A549 (cell line): Measurements from ENCODE around the gene ZNF879. TPM values are rescaled to one million over a fixed set of nuclear protein-coding genes. Genes with fewer than 3 reads are reported as not detected.

ENCODE experiments used
- ATAC-seq, 2 experiments: fragments of 200-7000 bp in 1 of 2; fragments of >200 bp in 1 of 2; cut with Nextera tagmentation in 1 of 2; cut with Tn5 transposase in 1 of 2; 3 replicates each; pipeline versions ENCODE4 v1.8.0 to v1.9.1; 2018 to 2020; ENCODE audit warnings: mild to moderate bottlenecking in 1 of 2, moderate library complexity in 1 of 2
- CTCF ChIA-PET: fragments of 300-600 bp; sonication (Branson Sonifier 250); formaldehyde crosslinking; extraction: SDS; loops from one replicate; lab custom pipeline; 2021; ENCODE audit warnings: antibody characterized with exemption, inconsistent platforms; lab: Yijun Ruan, JAX
- POLR2A ChIA-PET: fragments of 350-600 bp; formaldehyde crosslinking; extraction: SDS; loops from one replicate; lab custom pipeline; 2021; ENCODE audit warnings: antibody characterized with exemption, inconsistent platforms; lab: Yijun Ruan, JAX
- DNase-seq, 2 experiments: peaks; one replicate each; pipeline versions ENCODE4 v3.0.0 to v3.0.0-alpha.2; 2011 to 2016; ENCODE audit warnings: low read depth in 1 of 2, low spot score in 1 of 2
- FAIRE-seq: peaks from 2 replicates; lab custom pipeline; 2011; peaks lifted over from hg19 to GRCh38; lab: Jason Lieb, UNC
- H3K27ac ChIP-seq, 2 experiments: fragments of >200 bp; sonication (Bioruptor Twin); formaldehyde crosslinking; 3 replicates each; pipeline ENCODE4 v1.5.1; 2016 to 2017
- H3K4me1 ChIP-seq: fragments of >200 bp; sonication (Bioruptor Twin); formaldehyde crosslinking; 3 replicates; pipeline ENCODE4 v1.6.1; 2016
- H3K4me2 ChIP-seq: fragments of >200 bp; sonication (Bioruptor Twin); formaldehyde crosslinking; 3 replicates; pipeline ENCODE4 v1.6.1; 2016
- H3K4me3 ChIP-seq: fragments of >200 bp; sonication (Bioruptor Twin); formaldehyde crosslinking; 3 replicates; pipeline ENCODE4 v1.5.1; 2016
- H3K9me3 ChIP-seq: fragments of >200 bp; sonication (Bioruptor Twin); formaldehyde crosslinking; 3 replicates; pipeline ENCODE4 v1.6.1; 2016
- CHD2 ChIP-seq: fragments of 150-350 bp; IDR thresholded peaks from 2 replicates; pipeline ENCODE4 v1.6.1; 2014; ENCODE audit warnings: low read length; ENCODE audit not compliant: partially characterized antibody
- CHD4 ChIP-seq: fragments of 200-600 bp; sonication (generic); IDR thresholded peaks from 2 replicates; pipeline ENCODE4 v1.6.1; 2016; ENCODE audit warnings: antibody characterized with exemption, mild to moderate bottlenecking, borderline replicate concordance
- CTCF ChIP-seq: fragments of >200 bp; sonication (Bioruptor Twin); formaldehyde crosslinking; IDR thresholded peaks from 3 replicates; pipeline ENCODE4 v1.5.1; 2016
- E2F6 ChIP-seq: IDR thresholded peaks from 2 replicates; pipeline ENCODE4 v1.6.1; 2012; ENCODE audit warnings: low read depth, borderline replicate concordance
- EHF ChIP-seq: fragments of 250-450 bp; sonication (Bioruptor Pico); IDR thresholded peaks from 2 replicates; pipeline ENCODE4 v1.5.0; 2020; ENCODE audit warnings: mild to moderate bottlenecking
- EHMT2 ChIP-seq: fragments of 200-600 bp; sonication (generic); IDR thresholded peaks from 2 replicates; pipeline ENCODE4 v1.6.1; 2016; ENCODE audit warnings: antibody characterized with exemption, low read depth, mild to moderate bottlenecking, moderate library complexity
- FOSB ChIP-seq: fragments of 250-450 bp; sonication (Bioruptor Pico); IDR thresholded peaks from 2 replicates; pipeline ENCODE4 v1.5.0; 2020; ENCODE audit warnings: mild to moderate bottlenecking, moderate library complexity
- HOXA7 ChIP-seq: fragments of 250-450 bp; sonication (Bioruptor Pico); IDR thresholded peaks from 2 replicates; pipeline ENCODE4 v1.5.0; 2020; ENCODE audit warnings: mild to moderate bottlenecking, moderate library complexity
- HOXB13 ChIP-seq: fragments of 250-450 bp; sonication (Bioruptor Pico); IDR thresholded peaks from 2 replicates; pipeline ENCODE4 v1.5.0; 2020; ENCODE audit warnings: low read depth, mild to moderate bottlenecking, moderate library complexity
- JUNB ChIP-seq: fragments of >200 bp; sonication (Bioruptor Twin); formaldehyde crosslinking; IDR thresholded peaks from 2 replicates; pipeline ENCODE4 v1.6.1; 2016
- MAFK ChIP-seq: fragments of 450-650 bp; IDR thresholded peaks from 2 replicates; pipeline ENCODE4 v1.6.1; 2014; ENCODE audit not compliant: partially characterized antibody
- MYC ChIP-seq: IDR thresholded peaks from 2 replicates; pipeline ENCODE4 v1.6.1; 2012; ENCODE audit warnings: mild to moderate bottlenecking, inconsistent platforms, low read length, improper control_type of control experiment, borderline replicate concordance
- NR3C1 ChIP-seq: fragments of >200 bp; sonication (Bioruptor Twin); formaldehyde crosslinking; IDR thresholded peaks from 3 replicates; pipeline ENCODE4 v1.6.1; 2017
- PBX3 ChIP-seq: IDR thresholded peaks from 2 replicates; pipeline ENCODE4 v1.6.1; 2012
- RAD21 ChIP-seq, 2 experiments: fragments of >200 bp in 1 of 2; sonication (Bioruptor Twin) in 1 of 2; formaldehyde crosslinking in 1 of 2; IDR thresholded peaks in 1 of 2; conservative IDR thresholded peaks in 1 of 2; 2 replicates in 1 of 2; 3 replicates in 1 of 2; pipeline ENCODE4 v1.6.1; 2012 to 2018; ENCODE audit warnings: inconsistent platforms in 1 of 2
- SMC3 ChIP-seq: fragments of >200 bp; sonication (Bioruptor Twin); formaldehyde crosslinking; IDR thresholded peaks from 3 replicates; pipeline ENCODE4 v1.6.1; 2018; ENCODE audit warnings: inconsistent platforms
- TP53 ChIP-seq: fragments of 250-450 bp; sonication (Bioruptor Pico); IDR thresholded peaks from 2 replicates; pipeline ENCODE4 v1.5.0; 2021; ENCODE audit warnings: mild to moderate bottlenecking, moderate library complexity
- ZFP36 ChIP-seq: fragments of 450-650 bp; IDR thresholded peaks from 2 replicates; pipeline ENCODE4 v1.6.1; 2014; ENCODE audit warnings: borderline replicate concordance; ENCODE audit not compliant: partially characterized antibody
- WGBS: methylation state at CpG from one replicate; pipeline ENCODE4 v1.1.6; 2017; ENCODE audit errors: missing lambda C conversion rate; 5-methylcytosine and 5-hydroxymethylcytosine counted together
- polyA plus RNA-seq, 4 experiments: library from polyadenylated mRNA; depleted of rRNA in 3 of 4; stranded (reverse); fragments of >200 nt; fragmentation: RNase III in 1 of 4; extraction: RNeasy Plus Mini Kit Qiagen cat#74134 plus additional on column Dnase treatment in 1 of 4; gene quantifications; 2 replicates in 3 of 4; 3 replicates in 1 of 4; pipeline ENCODE4 v1.2.3, GENCODE V29; 2011 to 2017
- TF ChIP-seq, protein P1 (sequence below): fragments of 250-450 bp; sonication (Bioruptor Pico); IDR thresholded peaks from 2 replicates; pipeline ENCODE4 v1.5.0; 2020; ENCODE audit warnings: low read depth, mild to moderate bottlenecking, moderate library complexity
- TF ChIP-seq, protein P2 (sequence below): fragments of 200-600 bp; sonication (generic); IDR thresholded peaks from 2 replicates; pipeline ENCODE4 v1.6.1; 2016; ENCODE audit warnings: antibody characterized with exemption, mild to moderate bottlenecking, moderate library complexity
- TF ChIP-seq, protein P3 (sequence below): fragments of 250-450 bp; sonication (Bioruptor Pico); IDR thresholded peaks from 2 replicates; pipeline ENCODE4 v1.5.0; 2021; ENCODE audit warnings: mild to moderate bottlenecking, moderate library complexity, borderline replicate concordance

ZNF879 gene
- polyA plus RNA-seq, 2 of the 4 experiments (the other 2 are of a cell fraction): 1.3 to 1.4 TPM

GRCh38 chr5:178992291-178992895 is 31.2 kb upstream of the ZNF879 start:
- TF ChIP-seq CHD4: no peak
- no peak for TF ChIP-seq TP53 (CRISPR knock-in tag)
- TF ChIP-seq HOXB13 (CRISPR knock-in tag): no peak
- TF ChIP-seq, protein P1, sequence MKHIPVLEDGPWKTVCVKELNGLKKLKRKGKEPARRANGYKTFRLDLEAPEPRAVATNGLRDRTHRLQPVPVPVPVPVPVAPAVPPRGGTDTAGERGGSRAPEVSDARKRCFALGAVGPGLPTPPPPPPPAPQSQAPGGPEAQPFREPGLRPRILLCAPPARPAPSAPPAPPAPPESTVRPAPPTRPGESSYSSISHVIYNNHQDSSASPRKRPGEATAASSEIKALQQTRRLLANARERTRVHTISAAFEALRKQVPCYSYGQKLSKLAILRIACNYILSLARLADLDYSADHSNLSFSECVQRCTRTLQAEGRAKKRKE: no peak
- no peak for TF ChIP-seq NR3C1
- TF ChIP-seq MYC: no peak
- no peak for TF ChIP-seq PBX3
- TF ChIP-seq ZFP36: no peak
- no peak for TF ChIP-seq EHMT2
- TF ChIP-seq, protein P2, sequence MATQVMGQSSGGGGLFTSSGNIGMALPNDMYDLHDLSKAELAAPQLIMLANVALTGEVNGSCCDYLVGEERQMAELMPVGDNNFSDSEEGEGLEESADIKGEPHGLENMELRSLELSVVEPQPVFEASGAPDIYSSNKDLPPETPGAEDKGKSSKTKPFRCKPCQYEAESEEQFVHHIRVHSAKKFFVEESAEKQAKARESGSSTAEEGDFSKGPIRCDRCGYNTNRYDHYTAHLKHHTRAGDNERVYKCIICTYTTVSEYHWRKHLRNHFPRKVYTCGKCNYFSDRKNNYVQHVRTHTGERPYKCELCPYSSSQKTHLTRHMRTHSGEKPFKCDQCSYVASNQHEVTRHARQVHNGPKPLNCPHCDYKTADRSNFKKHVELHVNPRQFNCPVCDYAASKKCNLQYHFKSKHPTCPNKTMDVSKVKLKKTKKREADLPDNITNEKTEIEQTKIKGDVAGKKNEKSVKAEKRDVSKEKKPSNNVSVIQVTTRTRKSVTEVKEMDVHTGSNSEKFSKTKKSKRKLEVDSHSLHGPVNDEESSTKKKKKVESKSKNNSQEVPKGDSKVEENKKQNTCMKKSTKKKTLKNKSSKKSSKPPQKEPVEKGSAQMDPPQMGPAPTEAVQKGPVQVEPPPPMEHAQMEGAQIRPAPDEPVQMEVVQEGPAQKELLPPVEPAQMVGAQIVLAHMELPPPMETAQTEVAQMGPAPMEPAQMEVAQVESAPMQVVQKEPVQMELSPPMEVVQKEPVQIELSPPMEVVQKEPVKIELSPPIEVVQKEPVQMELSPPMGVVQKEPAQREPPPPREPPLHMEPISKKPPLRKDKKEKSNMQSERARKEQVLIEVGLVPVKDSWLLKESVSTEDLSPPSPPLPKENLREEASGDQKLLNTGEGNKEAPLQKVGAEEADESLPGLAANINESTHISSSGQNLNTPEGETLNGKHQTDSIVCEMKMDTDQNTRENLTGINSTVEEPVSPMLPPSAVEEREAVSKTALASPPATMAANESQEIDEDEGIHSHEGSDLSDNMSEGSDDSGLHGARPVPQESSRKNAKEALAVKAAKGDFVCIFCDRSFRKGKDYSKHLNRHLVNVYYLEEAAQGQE: no peak
- TF ChIP-seq CHD2: no peak
- no peak for TF ChIP-seq EHF (CRISPR knock-in tag)
- no peak for TF ChIP-seq FOSB (CRISPR knock-in tag)
- TF ChIP-seq HOXA7 (CRISPR knock-in tag): no peak
- TF ChIP-seq RAD21 (conservative IDR thresholded peaks at IDR 0.05 in 1 of 2, IDR thresholded peaks at IDR 0.05 in 1 of 2): no peak
- TF ChIP-seq, all 56 proteins: peak for 0
- H3K4me3 ChIP-seq: no peak overlapping the region
- POLR2A ChIA-PET: no interaction called here
- ATAC-seq (no peak), DNase-seq (no peak), FAIRE-seq (no peak)
- CTCF ChIA-PET: interaction anchor here (1.4 kb wide), 1 partner anchor 49 kb away, joined by 4 read pairs; no protein-coding TSS in a partner anchor
- H3K4me1 ChIP-seq: no peaks in the 10 kb centered on the region
- peaks cover 12% of the 10 kb centered on the region for H3K9me3 ChIP-seq
- 9% methylated on average over 9 of the region's 9 CpGs for WGBS
- no peak overlapping the region for H3K27ac ChIP-seq
- no peak overlapping the region for H3K4me2 ChIP-seq

DNA sequence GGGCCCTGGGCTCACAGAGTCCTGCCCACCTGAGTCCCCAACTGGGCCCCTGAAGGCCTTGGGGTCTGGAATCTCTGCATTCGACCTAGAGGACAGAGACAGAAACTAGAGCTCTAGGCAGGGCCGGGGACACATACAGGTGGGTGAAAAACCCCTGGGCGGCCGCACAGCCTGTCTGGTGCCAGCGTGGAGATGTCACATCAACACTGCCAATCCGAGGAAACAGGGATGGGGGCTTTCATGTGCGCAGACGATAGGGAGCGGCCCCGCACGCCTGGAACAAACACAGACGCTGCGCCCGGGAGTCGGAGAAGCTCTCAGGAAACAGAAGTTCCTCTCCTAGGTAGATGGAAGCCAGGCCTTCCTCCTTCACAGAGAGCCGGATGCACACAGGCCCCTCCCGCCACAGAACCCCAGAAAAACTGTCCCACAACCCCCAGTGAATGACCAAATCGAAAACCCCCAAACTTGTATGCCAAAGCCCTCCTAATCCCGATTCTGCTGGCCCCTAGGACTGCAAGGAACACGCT is 30.3 kb upstream of the ZNF879 start:
- ChIA-PET CTCF (interaction anchor here (1.4 kb wide), 1 partner anchor 50 kb away, joined by 4 read pairs; no protein-coding TSS in a partner anchor), POLR2A (no interaction called here)
- Histone ChIP-seq H3K4me1 (no peaks in the 10 kb centered on the region), H3K4me3 (no peak overlapping the region), H3K9me3 (peaks cover 15% of the 10 kb centered on the region; the same call in 2 of the 3 replicates), H3K27ac (no peak overlapping the region), H3K4me2 (no peak overlapping the region)
- WGBS: 42% methylated on average over 18 of the region's 20 CpGs
- ATAC-seq (no peak), FAIRE-seq (no peak), DNase-seq (no peak)
- no peak for TF ChIP-seq E2F6
- TF ChIP-seq SMC3: no peak
- no peak for TF ChIP-seq FOSB (CRISPR knock-in tag)
- TF ChIP-seq, protein P3, sequence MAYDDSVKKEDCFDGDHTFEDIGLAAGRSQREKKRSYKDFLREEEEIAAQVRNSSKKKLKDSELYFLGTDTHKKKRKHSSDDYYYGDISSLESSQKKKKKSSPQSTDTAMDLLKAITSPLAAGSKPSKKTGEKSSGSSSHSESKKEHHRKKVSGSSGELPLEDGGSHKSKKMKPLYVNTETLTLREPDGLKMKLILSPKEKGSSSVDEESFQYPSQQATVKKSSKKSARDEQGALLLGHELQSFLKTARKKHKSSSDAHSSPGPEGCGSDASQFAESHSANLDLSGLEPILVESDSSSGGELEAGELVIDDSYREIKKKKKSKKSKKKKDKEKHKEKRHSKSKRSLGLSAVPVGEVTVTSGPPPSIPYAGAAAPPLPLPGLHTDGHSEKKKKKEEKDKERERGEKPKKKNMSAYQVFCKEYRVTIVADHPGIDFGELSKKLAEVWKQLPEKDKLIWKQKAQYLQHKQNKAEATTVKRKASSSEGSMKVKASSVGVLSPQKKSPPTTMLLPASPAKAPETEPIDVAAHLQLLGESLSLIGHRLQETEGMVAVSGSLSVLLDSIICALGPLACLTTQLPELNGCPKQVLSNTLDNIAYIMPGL (CRISPR knock-in tag): no peak
- no peak for TF ChIP-seq CTCF
- TF ChIP-seq JUNB: no peak
- TF ChIP-seq MAFK: no peak
- TF ChIP-seq, protein P2: no peak
- TF ChIP-seq TP53 (CRISPR knock-in tag): no peak
